Body of pancreas (tissue), 4 donors: ENCODE results near the gene CYS1. TPM values are rescaled to one million over a fixed set of nuclear protein-coding genes. Genes with fewer than 3 reads are reported as not detected.
"Not testable (repeated sequence)": the region's sequence is repeated elsewhere in the genome, so short reads cannot be mapped to it uniquely, and the experiment has no call there.

ENCODE experiments used
- ATAC-seq: fragments of 150-250 bp; one replicate; pipeline ENCODE4 v1.9.1; 2016
- DNase-seq, 4 donors: peaks; one replicate each; pipeline ENCODE4 v3.0.0-alpha.2; 2019
- H3K27ac ChIP-seq, 4 donors: fragments of 200-600 bp; sonication (generic); 1 replicate in 3 of 4; 2 replicates in 1 of 4; pipeline versions ENCODE4 v1.5.1 to v1.6.1; 2016 to 2019; ENCODE audit warnings: mild to moderate bottlenecking in 1 of 4, mixed read lengths in 1 of 4, moderate library complexity in 1 of 4
- H3K27me3 ChIP-seq, 2 donors: fragments of 200-600 bp; sonication (generic); one replicate each; pipeline ENCODE4 v1.6.0; 2016; ENCODE audit warnings: mild to moderate bottlenecking in 1 of 2
- H3K36me3 ChIP-seq, 2 donors: fragments of 200-600 bp; sonication (generic); replicated peaks in 1 of 2; 2 replicates each; pipeline ENCODE4 v1.5.1; 2016; ENCODE audit warnings: low read depth in 2 of 2; ENCODE audit not compliant: insufficient read depth in 1 of 2
- H3K4me1 ChIP-seq: fragments of 200-600 bp; sonication (generic); one replicate; pipeline ENCODE4 v1.6.0; 2016
- H3K4me3 ChIP-seq, 2 donors: fragments of 200-600 bp; sonication (generic); 1 replicate in 1 of 2; 2 replicates in 1 of 2; pipeline ENCODE4 v1.5.1; 2016 to 2019
- H3K9me3 ChIP-seq, 3 donors: fragments of 200-600 bp; sonication (generic); 1 replicate in 2 of 3; 2 replicates in 1 of 3; pipeline ENCODE4 v1.5.1; 2016
- POLR2A ChIP-seq, 3 donors: fragments of 450-650 bp; IDR thresholded peaks; one replicate each; pipeline ENCODE4 v1.6.1; 2016; ENCODE audit warnings: antibody characterized with exemption in 3 of 3, mild to moderate bottlenecking in 2 of 3
- WGBS, 2 donors: methylation state at CpG; one replicate each; pipeline ENCODE4 v1.1.5; 2017; 5-methylcytosine and 5-hydroxymethylcytosine counted together
- intact Hi-C: fragments of 100-400 bp; cut with DNase I; formaldehyde crosslinking; loops from one replicate; pipeline ENCODE4 v1.15.1; 2023
- total RNA-seq, 2 donors: library from RNA; depleted of rRNA; stranded (reverse); fragments of >200 nt; gene quantifications; one replicate each; pipeline ENCODE4 v1.1.0, GENCODE V29; 2016
- TF ChIP-seq, protein P1 (sequence below), 7 experiments: fragments of 450-650 bp in 4 of 7; fragments of 200-600 bp in 3 of 7; sonication (generic) in 3 of 7; IDR thresholded peaks; one replicate each; pipeline ENCODE4 v1.5.1; 2016 to 2019; ENCODE audit warnings: antibody characterized with exemption in 7 of 7

CYS1 gene
- total RNA-seq, 2 donors from 2014 or later: 30.4 to 36.6 TPM

DNA sequence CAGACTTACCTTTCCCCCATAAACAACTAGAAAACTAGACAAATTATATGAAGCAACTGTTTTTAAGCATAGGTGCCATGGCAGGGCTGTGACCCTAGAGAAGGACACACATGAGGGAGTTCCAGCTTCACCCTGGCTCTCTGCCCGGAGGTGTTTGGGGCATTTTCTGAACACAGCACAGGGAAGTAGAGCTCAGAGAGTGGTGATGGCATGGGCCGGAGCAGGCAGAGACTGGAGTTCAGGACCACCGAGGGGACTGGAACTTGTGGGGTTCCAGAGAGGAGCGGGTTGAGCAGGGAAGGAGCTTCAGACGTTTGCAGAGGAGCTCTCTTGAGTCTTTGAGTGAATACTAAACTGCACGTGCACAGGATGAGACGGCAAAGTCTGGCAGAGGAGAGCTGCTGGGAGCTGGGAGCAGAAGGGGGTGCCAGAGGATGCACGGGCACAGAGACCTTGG is 63.4 kb downstream of the CYS1 start:
- WGBS, 2 donors: 82 to 89% methylated on average over 8 of the region's 8 CpGs
- H3K9me3 ChIP-seq: no peaks in the 10 kb centered on the region
- no peak overlapping the region for H3K4me3 ChIP-seq
- peaks cover 13% of the 10 kb centered on the region for H3K4me1 ChIP-seq
- no peaks in the 10 kb centered on the region for H3K36me3 ChIP-seq
- no peak overlapping the region for H3K27ac ChIP-seq
- ATAC-seq: no peak
- no peaks in the 10 kb centered on the region for H3K27me3 ChIP-seq
- no peak for DNase-seq
- intact Hi-C loops: no loop called here
- TF ChIP-seq, protein P1, sequence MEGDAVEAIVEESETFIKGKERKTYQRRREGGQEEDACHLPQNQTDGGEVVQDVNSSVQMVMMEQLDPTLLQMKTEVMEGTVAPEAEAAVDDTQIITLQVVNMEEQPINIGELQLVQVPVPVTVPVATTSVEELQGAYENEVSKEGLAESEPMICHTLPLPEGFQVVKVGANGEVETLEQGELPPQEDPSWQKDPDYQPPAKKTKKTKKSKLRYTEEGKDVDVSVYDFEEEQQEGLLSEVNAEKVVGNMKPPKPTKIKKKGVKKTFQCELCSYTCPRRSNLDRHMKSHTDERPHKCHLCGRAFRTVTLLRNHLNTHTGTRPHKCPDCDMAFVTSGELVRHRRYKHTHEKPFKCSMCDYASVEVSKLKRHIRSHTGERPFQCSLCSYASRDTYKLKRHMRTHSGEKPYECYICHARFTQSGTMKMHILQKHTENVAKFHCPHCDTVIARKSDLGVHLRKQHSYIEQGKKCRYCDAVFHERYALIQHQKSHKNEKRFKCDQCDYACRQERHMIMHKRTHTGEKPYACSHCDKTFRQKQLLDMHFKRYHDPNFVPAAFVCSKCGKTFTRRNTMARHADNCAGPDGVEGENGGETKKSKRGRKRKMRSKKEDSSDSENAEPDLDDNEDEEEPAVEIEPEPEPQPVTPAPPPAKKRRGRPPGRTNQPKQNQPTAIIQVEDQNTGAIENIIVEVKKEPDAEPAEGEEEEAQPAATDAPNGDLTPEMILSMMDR (IDR thresholded peaks at IDR 0.05): no peak
- no peak for TF ChIP-seq POLR2A (IDR thresholded peaks at IDR 0.05)

DNA sequence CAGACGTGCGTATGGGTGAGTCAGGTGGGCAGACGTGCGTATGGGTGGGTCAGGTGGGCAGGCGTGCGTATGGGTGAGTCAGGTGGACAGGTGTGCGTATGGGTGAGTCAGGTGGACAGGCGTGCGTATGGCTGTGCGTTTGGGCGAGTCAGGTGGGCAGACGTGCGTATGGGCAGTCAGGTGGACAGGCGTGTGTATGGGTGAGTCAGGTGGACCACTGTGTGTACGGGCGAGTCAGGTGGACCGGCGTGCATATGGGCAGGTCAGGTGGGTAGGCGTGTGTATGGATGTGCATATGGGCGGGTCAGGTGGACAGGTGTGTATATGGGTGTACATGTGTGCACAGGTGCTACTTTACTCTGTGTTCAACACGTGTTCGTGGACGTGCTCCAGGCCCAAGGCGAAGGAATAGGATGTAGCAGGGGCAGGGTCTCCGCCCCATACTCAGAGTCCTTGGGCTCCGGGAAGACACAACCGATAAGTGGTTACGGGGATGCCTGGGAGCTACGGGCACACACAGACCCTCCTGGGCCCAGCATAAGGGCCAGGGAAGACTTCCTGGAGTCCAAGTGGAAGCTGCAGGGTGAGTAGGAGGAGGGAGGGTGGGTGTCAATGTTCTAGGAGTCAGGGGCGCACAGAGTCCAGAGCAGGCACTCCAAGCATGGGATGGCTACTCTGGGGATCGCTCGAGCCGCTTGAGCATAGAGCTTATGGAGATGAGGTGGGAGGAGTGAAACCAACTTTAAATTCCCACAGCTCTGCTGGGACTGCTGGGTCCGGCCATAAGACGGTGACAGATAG is 64.0 kb downstream of the CYS1 start:
- DNase-seq: no peak
- H3K27me3 ChIP-seq: no peaks in the 10 kb centered on the region
- 94% methylated on average over 33 to 35 of the region's 35 CpGs for WGBS, 2 donors
- peak; percentile 16 for ATAC-seq
- H3K36me3 ChIP-seq: no peaks in the 10 kb centered on the region
- H3K9me3 ChIP-seq: no peaks in the 10 kb centered on the region
- TF ChIP-seq POLR2A (IDR thresholded peaks at IDR 0.05): no peak
- TF ChIP-seq, protein P1 (IDR thresholded peaks at IDR 0.05): no peak
- H3K4me3 ChIP-seq: no peak overlapping the region
- no peak overlapping the region for H3K27ac ChIP-seq
- intact Hi-C loops: no loop called here
- H3K4me1 ChIP-seq: peaks cover 15% of the 10 kb centered on the region

DNA sequence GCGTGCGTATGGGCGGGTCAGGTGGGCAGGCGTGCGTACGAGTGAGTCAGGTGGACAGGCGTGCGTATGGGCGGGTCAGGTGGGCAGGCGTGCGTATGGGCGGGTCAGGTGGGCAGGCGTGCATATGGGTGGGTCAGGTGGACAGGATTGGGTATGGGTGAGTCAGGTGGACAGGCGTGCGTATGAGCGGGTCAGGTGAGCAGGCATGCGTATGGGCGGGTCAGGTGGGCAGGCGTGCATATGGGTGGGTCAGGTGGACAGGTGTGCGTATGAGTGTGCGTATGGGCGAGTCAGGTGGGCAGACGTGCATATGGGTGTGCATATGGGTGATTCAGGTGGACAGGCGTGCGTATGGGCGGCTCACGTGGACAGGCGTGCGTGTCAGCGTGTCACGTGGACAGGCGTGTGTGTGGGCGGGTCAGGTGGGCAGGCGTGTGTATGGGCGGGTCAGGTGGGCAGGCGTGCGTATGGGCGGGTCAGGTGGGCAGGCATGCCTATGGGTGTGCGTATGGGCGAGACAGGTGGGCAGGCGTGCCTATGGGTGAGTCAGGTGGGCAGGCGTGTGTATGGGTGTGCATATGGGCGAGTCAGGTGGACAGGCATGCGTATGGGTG is 64.7 kb downstream of the CYS1 start:
- ATAC-seq, H3K36me3 ChIP-seq, H3K9me3 ChIP-seq, DNase-seq, H3K4me3 ChIP-seq, H3K27ac ChIP-seq, H3K27me3 ChIP-seq, intact Hi-C loops: not testable (repeated sequence)
- WGBS, 2 donors: 93% methylated on average over 40 to 44 of the region's 44 CpGs
- H3K4me1 ChIP-seq: peaks cover 22% of the 10 kb centered on the region

- Histone ChIP-seq H3K4me1 (peaks cover 30% of the 10 kb centered on the region), H3K27me3 (no peaks in the 10 kb centered on the region), H3K9me3 (no peaks in the 10 kb centered on the region), H3K4me3 (no peak overlapping the region), H3K36me3 (no peaks in the 10 kb centered on the region), H3K27ac (no peak overlapping the region)
- DNase-seq (no peak), ATAC-seq (no peak)
- 92 to 94% methylated on average over 42 of the region's 42 CpGs for WGBS, 2 donors
- TF ChIP-seq, protein P1 (IDR thresholded peaks at IDR 0.05): no peak
- no peak for TF ChIP-seq POLR2A (IDR thresholded peaks at IDR 0.05)
- intact Hi-C loops: no loop called here
Observed at GRCh38 chr2:10014418-10015190, 65.6 kb downstream of the CYS1 start.

DNA sequence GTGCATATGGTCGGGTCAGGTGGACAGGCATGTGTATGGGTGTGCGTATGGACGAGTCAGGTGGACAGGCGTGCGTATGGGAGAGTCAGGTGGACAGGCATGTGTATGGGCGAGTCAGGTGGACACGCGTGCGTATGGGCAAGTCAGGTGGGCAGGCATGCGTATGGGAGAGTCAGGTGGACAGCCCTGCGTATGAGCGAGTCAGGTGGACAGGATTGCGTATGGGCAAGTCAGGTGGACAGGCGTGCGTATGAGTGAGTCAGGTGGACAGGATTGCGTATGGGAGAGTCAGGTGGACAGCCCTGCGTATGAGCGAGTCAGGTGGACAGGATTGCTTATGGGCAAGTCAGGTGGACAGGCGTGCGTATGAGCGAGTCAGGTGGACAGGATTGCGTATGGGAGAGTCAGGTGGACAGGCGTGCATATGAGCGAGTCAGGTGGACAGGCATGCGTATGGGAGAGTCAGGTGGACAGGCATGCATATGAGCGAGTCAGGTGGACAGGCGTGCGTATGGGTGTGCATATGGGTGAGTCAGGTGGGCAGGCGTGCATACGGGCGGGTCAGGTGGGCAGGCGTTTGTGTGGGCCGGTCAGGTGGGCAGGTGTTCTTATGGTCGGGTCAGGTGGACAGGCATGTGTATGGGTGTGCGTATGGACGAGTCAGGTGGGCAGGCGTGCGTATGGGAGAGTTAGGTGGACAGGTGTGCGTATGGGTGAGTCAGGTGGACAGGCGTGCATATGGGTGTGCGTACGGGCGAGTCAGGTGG is 66.4 kb downstream of the CYS1 start:
- H3K9me3 ChIP-seq, H3K4me3 ChIP-seq, H3K27ac ChIP-seq, H3K27me3 ChIP-seq, H3K36me3 ChIP-seq, intact Hi-C loops, ATAC-seq: not testable (repeated sequence)
- peaks cover 30% of the 10 kb centered on the region for H3K4me1 ChIP-seq
- DNase-seq: peak in 1 of 4 donors; percentile 10
- WGBS, 2 donors: 91 to 95% methylated on average over 43 of the region's 43 CpGs
